Keratinocyte (primary cell): ENCODE data around the gene DENND1C. TPM values are rescaled to one million over a fixed set of nuclear protein-coding genes. Genes with fewer than 3 reads are reported as not detected.

ENCODE experiments used
- DNase-seq: peaks from one replicate; pipeline ENCODE4 v3.0.0-alpha.2; 2011; ENCODE audit warnings: low read depth, missing footprints, low spot score
- FAIRE-seq: peaks from 2 replicates; lab custom pipeline; 2011; peaks lifted over from hg19 to GRCh38; lab: Jason Lieb, UNC
- H2AFZ ChIP-seq: 2 replicates; pipeline ENCODE4 v1.6.0; 2012; ENCODE audit warnings: low read length, control low read depth, inconsistent platforms; ENCODE audit not compliant: control insufficient read depth
- H3K27ac ChIP-seq: 2 replicates; pipeline ENCODE4 v1.5.1; 2011; ENCODE audit warnings: low read length; ENCODE audit not compliant: control insufficient read depth, insufficient read depth
- H3K27me3 ChIP-seq: 3 replicates; pipeline ENCODE4 v1.6.0; 2011; ENCODE audit warnings: low read length; ENCODE audit not compliant: control insufficient read depth, insufficient read depth; ENCODE audit errors: extremely low read depth
- H3K36me3 ChIP-seq, 2 experiments: 2 replicates in 1 of 2; 3 replicates in 1 of 2; pipeline ENCODE4 v1.5.1; 2011; ENCODE audit warnings: low read length in 2 of 2, mild to moderate bottlenecking in 1 of 2; ENCODE audit not compliant: control insufficient read depth in 2 of 2, insufficient read depth in 2 of 2; ENCODE audit errors: extremely low read depth in 1 of 2
- H3K4me1 ChIP-seq: 3 replicates; pipeline ENCODE4 v1.5.1; 2011; ENCODE audit warnings: low read length; ENCODE audit not compliant: control insufficient read depth, insufficient read depth; ENCODE audit errors: extremely low read depth
- H3K4me2 ChIP-seq: 3 replicates; pipeline ENCODE4 v1.6.0; 2011; ENCODE audit warnings: low read depth, low read length; ENCODE audit not compliant: control insufficient read depth, insufficient read depth; ENCODE audit errors: extremely low read depth
- H3K4me3 ChIP-seq, 3 experiments: fragments of 200-600 bp in 1 of 3; sonication (generic) in 1 of 3; 2 replicates in 2 of 3; 3 replicates in 1 of 3; pipeline ENCODE4 v1.5.1; 2011 to 2016; ENCODE audit warnings: low read length in 3 of 3, mild to moderate bottlenecking in 3 of 3, control low read depth in 2 of 3, inconsistent platforms in 1 of 3, low read depth in 1 of 3, mixed read lengths in 1 of 3, mixed run types in 1 of 3, moderate library complexity in 1 of 3; ENCODE audit not compliant: control insufficient read depth in 2 of 3, insufficient read depth in 2 of 3; ENCODE audit errors: extremely low read depth in 1 of 3
- H3K79me2 ChIP-seq: 2 replicates; pipeline ENCODE4 v1.6.0; 2012; ENCODE audit warnings: low read length; ENCODE audit not compliant: control insufficient read depth, insufficient read depth
- H3K9ac ChIP-seq: 3 replicates; pipeline ENCODE4 v1.6.0; 2011; ENCODE audit warnings: low read length; ENCODE audit not compliant: control insufficient read depth, insufficient read depth; ENCODE audit errors: extremely low read depth
- H3K9me1 ChIP-seq: 3 replicates; pipeline ENCODE4 v1.6.0; 2011; ENCODE audit warnings: low read length; ENCODE audit not compliant: control insufficient read depth, insufficient read depth; ENCODE audit errors: extremely low read depth
- H3K9me3 ChIP-seq: 2 replicates; pipeline ENCODE4 v1.5.1; 2012; ENCODE audit warnings: low read depth, low read length; ENCODE audit not compliant: control insufficient read depth
- H4K20me1 ChIP-seq: 3 replicates; pipeline ENCODE4 v1.6.0; 2011; ENCODE audit warnings: low read length; ENCODE audit not compliant: control insufficient read depth, insufficient read depth; ENCODE audit errors: extremely low read depth
- EZH2 ChIP-seq: IDR thresholded peaks from one replicate; pipeline ENCODE4 v1.6.1; 2012; ENCODE audit warnings: inconsistent platforms, mild to moderate bottlenecking, low read length, moderate library complexity
- dilution Hi-C: fragments of 300-500 bp; cut with MboI; formaldehyde crosslinking; loops from one replicate; pipeline ENCODE4 v1.7.0; 2020; ENCODE audit warnings: low sequenced_read_pairs; ENCODE audit not compliant: extremely low pct_ligation_motif_present
- polyA plus RNA-seq, 5 experiments: library from polyadenylated mRNA; depleted of rRNA in 3 of 5; stranded (reverse) in 3 of 5; stranded (forward) in 1 of 5; unstranded in 1 of 5; fragments of >200 nt; gene quantifications; 1 replicate in 1 of 5; 2 replicates in 3 of 5; 3 replicates in 1 of 5; pipeline versions ENCODE4 v1.2.1 to v1.2.3, GENCODE V29; 2011 to 2012; ENCODE audit warnings: missing spikeins in 2 of 5, low read depth in 1 of 5, low replicate concordance in 1 of 5
- TF ChIP-seq, protein P1 (sequence below), 3 experiments: IDR thresholded peaks in 1 of 3; conservative IDR thresholded peaks in 1 of 3; optimal IDR thresholded peaks in 1 of 3; 2 replicates in 2 of 3; 3 replicates in 1 of 3; pipeline versions ENCODE3 to v1.5.1; 2011; ENCODE audit warnings: low read length in 3 of 3, mild to moderate bottlenecking in 3 of 3, moderate library complexity in 2 of 3, control low read depth in 1 of 3, inconsistent platforms in 1 of 3; ENCODE audit not compliant: insufficient read depth in 2 of 3; ENCODE audit errors: extremely low read depth in 1 of 3

The DENND1C gene
- polyA plus RNA-seq, 1 donor (not counting 4 experiments of a cell fraction or from before 2014, with no cell fraction given): 0.09 TPM

DNA sequence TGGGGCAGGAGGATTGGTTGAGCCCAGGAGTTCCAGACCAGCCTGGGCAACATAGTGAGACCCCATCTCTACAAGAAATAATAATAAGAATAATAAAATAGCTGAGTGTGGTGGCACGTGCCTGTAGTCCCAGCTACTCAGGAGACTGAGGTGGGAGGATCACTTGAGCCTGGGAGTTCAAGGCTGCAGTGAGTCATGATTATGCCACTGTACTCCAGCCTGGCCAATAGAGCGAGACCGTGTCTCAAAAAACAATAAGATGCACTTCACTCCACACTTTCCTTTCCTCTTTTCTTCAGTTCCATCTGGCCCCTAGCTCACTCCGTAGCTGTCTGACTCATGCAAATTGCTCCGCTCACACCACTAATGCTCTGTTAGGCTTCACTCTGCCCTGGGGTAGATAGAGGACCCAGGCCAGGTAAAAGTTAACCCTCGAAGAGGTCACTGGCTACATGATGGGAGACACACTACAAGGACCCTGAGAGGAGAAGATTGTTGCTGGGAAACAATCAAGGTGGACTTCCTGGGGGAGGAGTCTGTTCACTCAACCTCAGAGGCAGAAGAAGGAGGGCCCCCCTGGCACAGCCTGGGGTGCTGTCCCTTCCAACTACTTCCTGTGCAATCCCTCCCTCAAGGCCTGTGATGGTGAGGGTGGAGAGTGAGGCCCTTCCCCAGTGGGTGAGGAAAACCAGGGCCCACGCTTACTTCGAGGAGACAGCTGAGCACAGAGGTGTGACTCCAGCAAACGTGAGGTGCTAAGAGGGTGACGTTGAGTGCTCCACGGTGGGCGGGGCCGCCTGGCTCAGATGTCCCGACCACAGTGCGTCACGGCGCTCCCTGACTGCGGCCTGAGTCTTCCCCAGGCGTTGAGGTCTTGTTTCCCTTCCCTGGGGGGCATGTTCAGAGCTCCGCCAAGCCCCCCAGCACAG lies 40.4 kb upstream of the DENND1C start:
- H3K27me3 ChIP-seq: no peaks in the 10 kb centered on the region
- no peaks in the 10 kb centered on the region for H3K9me3 ChIP-seq
- TF ChIP-seq EZH2: no peak
- TF ChIP-seq, protein P1, sequence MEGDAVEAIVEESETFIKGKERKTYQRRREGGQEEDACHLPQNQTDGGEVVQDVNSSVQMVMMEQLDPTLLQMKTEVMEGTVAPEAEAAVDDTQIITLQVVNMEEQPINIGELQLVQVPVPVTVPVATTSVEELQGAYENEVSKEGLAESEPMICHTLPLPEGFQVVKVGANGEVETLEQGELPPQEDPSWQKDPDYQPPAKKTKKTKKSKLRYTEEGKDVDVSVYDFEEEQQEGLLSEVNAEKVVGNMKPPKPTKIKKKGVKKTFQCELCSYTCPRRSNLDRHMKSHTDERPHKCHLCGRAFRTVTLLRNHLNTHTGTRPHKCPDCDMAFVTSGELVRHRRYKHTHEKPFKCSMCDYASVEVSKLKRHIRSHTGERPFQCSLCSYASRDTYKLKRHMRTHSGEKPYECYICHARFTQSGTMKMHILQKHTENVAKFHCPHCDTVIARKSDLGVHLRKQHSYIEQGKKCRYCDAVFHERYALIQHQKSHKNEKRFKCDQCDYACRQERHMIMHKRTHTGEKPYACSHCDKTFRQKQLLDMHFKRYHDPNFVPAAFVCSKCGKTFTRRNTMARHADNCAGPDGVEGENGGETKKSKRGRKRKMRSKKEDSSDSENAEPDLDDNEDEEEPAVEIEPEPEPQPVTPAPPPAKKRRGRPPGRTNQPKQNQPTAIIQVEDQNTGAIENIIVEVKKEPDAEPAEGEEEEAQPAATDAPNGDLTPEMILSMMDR (optimal IDR thresholded peaks at IDR 0.05 in 1 of 3, IDR thresholded peaks at IDR 0.05 in 1 of 3, conservative IDR thresholded peaks at IDR 0.05 in 1 of 3; ENCODE audit: extremely low read depth in 1 of 3, insufficient read depth in 2 of 3, low read length in 3 of 3): no peak
- H3K79me2 ChIP-seq: no peaks in the 10 kb centered on the region
- no peak overlapping the region for H3K27ac ChIP-seq
- H4K20me1 ChIP-seq: no peaks in the 10 kb centered on the region
- peaks cover 7% of the 10 kb centered on the region for H3K4me1 ChIP-seq
- FAIRE-seq (no peak), DNase-seq (no peak)
- H3K4me3 ChIP-seq: no peak overlapping the region
- dilution Hi-C loops: no loop called here
- no peak overlapping the region for H3K4me2 ChIP-seq
- no peaks in the 10 kb centered on the region for H3K9me1 ChIP-seq
- H3K9ac ChIP-seq: no peak overlapping the region
- no peaks in the 10 kb centered on the region for H3K36me3 ChIP-seq
- H2AFZ ChIP-seq: no peak overlapping the region

DNA sequence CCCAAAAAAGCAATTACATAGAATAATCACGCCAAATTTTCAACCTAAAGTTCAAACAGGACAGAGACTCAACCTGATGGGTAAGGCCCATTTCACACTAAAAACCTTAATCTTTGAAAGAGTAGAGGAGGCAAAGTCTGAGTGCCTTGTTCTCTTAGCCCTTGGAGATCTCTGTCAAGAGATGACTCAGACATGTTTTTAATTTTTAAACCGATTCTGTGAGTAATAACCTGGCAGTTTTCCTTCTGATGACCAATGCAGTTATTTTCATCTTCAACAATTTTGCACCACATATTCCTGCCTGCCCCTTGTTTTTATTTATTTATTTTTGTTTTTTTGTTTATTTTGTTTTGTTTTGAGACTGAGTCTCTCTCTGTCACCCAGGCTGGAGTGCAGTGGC lies 37.7 kb upstream of the DENND1C start:
- Histone ChIP-seq H3K36me3 (no peaks in the 10 kb centered on the region), H3K9ac (no peak overlapping the region), H3K4me3 (no peak overlapping the region), H3K4me1 (peaks cover 7% of the 10 kb centered on the region), H4K20me1 (no peaks in the 10 kb centered on the region), H3K9me3 (no peaks in the 10 kb centered on the region), H3K27ac (no peak overlapping the region), H3K4me2 (no peak overlapping the region), H3K9me1 (no peaks in the 10 kb centered on the region), H2AFZ (no peak overlapping the region), H3K79me2 (no peaks in the 10 kb centered on the region), H3K27me3 (no peaks in the 10 kb centered on the region)
- DNase-seq: no peak
- dilution Hi-C loops: no loop called here
- peak; percentile 55 for FAIRE-seq
- TF ChIP-seq EZH2: no peak
- TF ChIP-seq, protein P1 (optimal IDR thresholded peaks at IDR 0.05 in 1 of 3, IDR thresholded peaks at IDR 0.05 in 1 of 3, conservative IDR thresholded peaks at IDR 0.05 in 1 of 3; ENCODE audit: extremely low read depth in 1 of 3, insufficient read depth in 2 of 3, low read length in 3 of 3): no peak
